ENCODE data around the gene NPDC1.

Gene NPDC1

DNA sequence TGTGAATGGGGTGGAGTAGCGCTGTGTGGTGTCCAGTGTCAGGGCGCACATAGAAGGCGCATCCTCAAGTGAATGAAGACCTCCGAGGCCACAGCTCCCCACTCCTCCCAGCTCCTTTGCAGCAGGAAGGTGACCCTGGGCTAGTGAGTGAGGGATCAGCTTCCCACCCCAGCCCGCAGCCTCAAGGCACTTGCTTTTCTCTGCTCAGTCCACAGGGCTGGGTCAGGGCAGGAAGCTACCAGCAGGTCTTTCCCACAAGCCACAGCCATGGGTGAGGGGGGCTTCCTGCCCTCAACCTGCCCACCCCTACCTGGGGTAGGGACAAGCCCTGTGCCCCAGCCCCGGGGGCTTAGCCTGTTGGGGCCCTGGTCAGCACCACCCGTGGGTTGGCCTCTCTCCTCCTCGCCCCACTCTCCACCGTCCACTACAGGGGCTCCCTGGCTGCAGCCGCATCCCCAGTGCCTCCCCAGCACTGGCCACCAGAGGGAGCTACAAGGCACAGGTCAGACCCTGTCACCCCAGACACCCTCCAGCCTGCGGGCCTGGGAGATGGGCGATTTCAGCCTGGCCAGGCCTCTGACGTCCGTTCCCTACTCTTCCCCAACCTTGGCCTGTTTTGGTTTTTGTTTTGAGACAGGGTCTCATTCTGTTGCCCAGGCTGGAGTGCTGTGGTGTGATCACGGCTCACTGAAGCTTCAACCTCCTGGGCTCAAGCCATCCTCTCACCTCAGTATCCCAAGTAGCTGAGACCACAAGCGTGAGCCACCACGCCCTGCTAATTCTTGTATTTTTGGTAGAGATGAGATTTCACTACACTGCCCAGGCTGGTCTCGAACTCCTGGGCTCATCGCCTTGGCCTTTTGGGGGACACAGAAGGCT is 16.7 kb downstream of the NPDC1 start:
- peak overlapping the region; percentile 61 for H3K4me3 ChIP-seq (ENCODE audit: low read depth, low read length)
- peak; percentile 88 for DNase-seq

GRCh38 chr9:137028263-137029057 is 17.5 kb downstream of the NPDC1 start:
- Histone ChIP-seq H3K4me1 (peaks cover 24% of the 10 kb centered on the region), H3K4me3 (ENCODE audit: low read depth, low read length) (peak overlapping the region; percentile 61), H3K9me3 (no peaks in the 10 kb centered on the region), H3K36me3 (no peaks in the 10 kb centered on the region), H3K27me3 (no peaks in the 10 kb centered on the region)
- peak; percentile 83 for DNase-seq
- TF ChIP-seq CTCF (IDR thresholded peaks at IDR 0.05; ENCODE audit: low read depth, low read length), result peak; percentile 55

More for the DNA sequence above, 16.7 kb downstream of the NPDC1 start:
- H3K4me1 ChIP-seq, result peaks cover 24% of the 10 kb centered on the region
- no peaks in the 10 kb centered on the region for H3K36me3 ChIP-seq
- peak; percentile 93 for TF ChIP-seq CTCF (IDR thresholded peaks at IDR 0.05; ENCODE audit: low read depth, low read length)
- H3K9me3 ChIP-seq, result no peaks in the 10 kb centered on the region
- no peaks in the 10 kb centered on the region for H3K27me3 ChIP-seq

DNA sequence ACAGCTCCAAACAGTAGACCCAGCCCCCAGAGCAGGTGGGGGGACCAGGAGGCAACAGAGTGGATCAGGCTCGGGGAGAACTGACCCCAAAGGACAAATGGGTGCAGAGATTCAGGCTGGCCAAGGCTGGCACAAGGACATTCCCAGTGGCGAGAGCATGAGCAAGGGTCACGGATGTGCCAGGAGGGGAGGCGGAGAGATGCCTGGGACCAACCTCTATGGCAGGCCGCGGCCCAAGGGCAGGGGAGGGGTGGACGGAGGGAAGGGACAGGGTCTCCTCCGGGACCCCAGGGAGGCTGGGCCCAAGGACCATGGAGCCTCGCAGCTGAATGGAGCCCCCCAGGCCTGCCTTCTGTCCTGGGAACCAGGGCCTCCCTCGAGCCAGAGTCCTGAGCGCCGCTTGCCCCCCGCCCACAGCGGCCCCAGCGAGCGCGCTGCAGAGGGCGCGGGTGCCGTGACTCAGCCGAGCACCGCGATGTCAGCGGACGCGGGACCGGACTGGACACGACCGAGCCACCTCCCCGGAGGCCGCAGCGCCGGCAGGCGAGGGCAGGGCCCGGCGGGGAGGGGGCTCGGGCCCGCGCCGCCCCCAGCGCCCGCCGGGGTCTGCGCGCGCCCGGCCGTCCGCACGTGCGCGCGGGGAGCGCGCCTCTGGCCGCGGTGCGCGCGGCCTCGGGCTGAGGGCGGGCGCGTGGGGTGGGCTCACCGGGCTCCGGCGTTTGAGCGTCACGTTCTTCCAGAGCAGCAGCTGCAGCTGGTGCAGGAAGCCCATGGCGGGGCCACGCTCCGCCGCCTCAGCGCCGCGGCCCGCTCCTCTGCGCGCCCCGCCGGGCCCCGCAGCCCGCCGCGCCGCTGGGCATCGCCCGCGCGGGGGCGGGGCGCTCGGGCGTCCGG is 18.4 kb downstream of the NPDC1 start, which contains the start of gene ABCA2:
TSS of gene ABCA2 (minus strand) at position 869 of the 894 bp plus-strand sequence. CDS start at position 772, 97 bp downstream.
- no peaks in the 10 kb centered on the region for H3K27me3 ChIP-seq
- TF ChIP-seq CTCF (IDR thresholded peaks at IDR 0.05; ENCODE audit: low read depth, low read length), result no peak
- H3K9me3 ChIP-seq, result no peaks in the 10 kb centered on the region
- H3K4me3 ChIP-seq (ENCODE audit: low read depth, low read length), result peak within 1 kb of the TSS; percentile 61
- H3K36me3 ChIP-seq, result no peaks in the 10 kb centered on the region
- peaks cover 24% of the 10 kb centered on the region for H3K4me1 ChIP-seq
- peak; percentile 51 for DNase-seq

DNA sequence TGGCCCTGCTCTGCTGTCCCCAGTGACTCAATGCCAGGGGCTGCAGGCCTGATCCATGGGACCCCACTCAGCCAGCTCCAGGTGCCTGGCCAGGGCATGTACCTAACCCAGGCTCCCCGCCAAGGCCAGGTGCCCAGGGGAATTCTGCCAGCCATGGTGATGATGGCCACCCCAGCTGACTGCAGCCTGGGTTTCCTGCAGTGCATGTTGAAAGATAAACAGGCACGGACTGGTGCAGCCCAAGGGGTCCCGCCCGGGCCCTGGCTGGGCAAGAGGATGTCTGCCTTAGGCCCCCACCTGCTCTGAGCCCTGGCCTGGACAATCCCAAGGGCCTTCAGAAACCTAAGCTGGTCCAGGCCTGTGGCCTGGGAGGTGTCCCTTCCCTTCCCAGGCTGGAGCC is 19.1 kb downstream of the NPDC1 start:
- DNase-seq, result peak; percentile 63
- Histone ChIP-seq H3K9me3 (no peaks in the 10 kb centered on the region), H3K36me3 (peaks cover 5% of the 10 kb centered on the region), H3K4me1 (peaks cover 27% of the 10 kb centered on the region), H3K4me3 (ENCODE audit: low read depth, low read length) (peak overlapping the region; percentile 49), H3K27me3 (no peaks in the 10 kb centered on the region)
- no peak for TF ChIP-seq CTCF (IDR thresholded peaks at IDR 0.05; ENCODE audit: low read depth, low read length)

GRCh38 chr9:137026384-137026783 is 19.6 kb downstream of the NPDC1 start:
- DNase-seq, result no peak
- no peak for TF ChIP-seq CTCF (IDR thresholded peaks at IDR 0.05; ENCODE audit: low read depth, low read length)
- H3K4me3 ChIP-seq (ENCODE audit: low read depth, low read length), result no peak overlapping the region; the same call in 1 of the 2 replicates
- no peaks in the 10 kb centered on the region for H3K27me3 ChIP-seq
- no peaks in the 10 kb centered on the region for H3K9me3 ChIP-seq
- peaks cover 5% of the 10 kb centered on the region for H3K36me3 ChIP-seq
- H3K4me1 ChIP-seq, result peaks cover 27% of the 10 kb centered on the region
